Parathyroid adenoma (tissue), 2 donors: ENCODE results near the gene AMIGO3.

Experiments
- H2AFZ ChIP-seq: fragments of 300-600 bp; sonication (generic); one replicate; pipeline ENCODE4 v1.7.0; 2017; ENCODE audit warnings: antibody characterized with exemption, mild to moderate bottlenecking
- H3K27ac ChIP-seq: fragments of 300-600 bp; sonication (generic); one replicate; pipeline ENCODE4 v1.7.0; 2017
- H3K27me3 ChIP-seq: fragments of 300-600 bp; sonication (generic); one replicate; pipeline ENCODE4 v1.7.0; 2017; ENCODE audit warnings: low read length; ENCODE audit not compliant: control insufficient read depth, insufficient read depth
- H3K36me3 ChIP-seq: fragments of 300-600 bp; sonication (generic); one replicate; pipeline ENCODE4 v1.7.0; 2017; ENCODE audit warnings: low read length; ENCODE audit not compliant: control insufficient read depth, insufficient read depth
- H3K4me1 ChIP-seq: fragments of 300-600 bp; sonication (generic); one replicate; pipeline ENCODE4 v1.7.0; 2017; ENCODE audit warnings: control low read depth
- H3K4me2 ChIP-seq: fragments of 300-600 bp; sonication (generic); one replicate; pipeline ENCODE4 v1.7.0; 2017; ENCODE audit warnings: low read length
- H3K4me3 ChIP-seq: fragments of 300-600 bp; sonication (generic); one replicate; pipeline ENCODE4 v1.7.0; 2017; ENCODE audit warnings: low read depth, low read length
- H3K79me2 ChIP-seq: fragments of 300-600 bp; sonication (generic); one replicate; pipeline ENCODE4 v1.7.0; 2017; ENCODE audit warnings: control low read depth
- H3K9ac ChIP-seq: fragments of 300-600 bp; sonication (generic); one replicate; pipeline ENCODE4 v1.7.0; 2017; ENCODE audit warnings: mild to moderate bottlenecking
- H3K9me3 ChIP-seq: fragments of 300-600 bp; sonication (generic); one replicate; pipeline ENCODE4 v1.7.0; 2017; ENCODE audit warnings: low read length; ENCODE audit not compliant: control insufficient read depth
- TF ChIP-seq, protein P1 (sequence below): fragments of 300-600 bp; sonication (generic); IDR thresholded peaks from one replicate; pipeline ENCODE4 v1.7.0; 2017; ENCODE audit warnings: antibody characterized with exemption, mild to moderate bottlenecking
- donor health status: primary hyperparathyroidism.

The AMIGO3 gene

DNA sequence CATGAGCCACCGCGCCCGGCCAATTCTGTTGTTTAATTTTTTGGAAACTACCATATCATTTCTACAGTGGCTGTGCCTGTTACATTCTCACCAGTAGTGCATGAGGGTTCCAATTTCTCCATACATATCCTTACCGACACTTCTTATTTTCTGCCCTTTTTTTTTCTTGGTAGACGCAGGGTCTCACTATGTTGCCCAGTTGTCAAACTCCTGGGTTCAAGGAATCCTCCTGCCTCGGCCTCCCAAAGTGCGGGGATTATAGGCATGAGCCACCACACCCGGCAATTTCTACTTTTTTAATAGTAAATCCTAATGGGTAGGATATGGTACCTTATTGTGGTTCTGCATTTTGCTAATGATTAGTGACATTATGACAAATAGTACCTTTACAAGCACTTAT lies 9.6 kb downstream of the AMIGO3 start:
- Histone ChIP-seq H2AFZ (no peak overlapping the region), H3K79me2 (no peaks in the 10 kb centered on the region), H3K4me1 (peaks cover 6% of the 10 kb centered on the region), H3K4me3 (no peak overlapping the region), H3K4me2 (no peak overlapping the region), H3K36me3 (no peaks in the 10 kb centered on the region), H3K9me3 (no peaks in the 10 kb centered on the region), H3K27me3 (no peaks in the 10 kb centered on the region), H3K9ac (no peak overlapping the region), H3K27ac (no peak overlapping the region)
- TF ChIP-seq, protein P1, sequence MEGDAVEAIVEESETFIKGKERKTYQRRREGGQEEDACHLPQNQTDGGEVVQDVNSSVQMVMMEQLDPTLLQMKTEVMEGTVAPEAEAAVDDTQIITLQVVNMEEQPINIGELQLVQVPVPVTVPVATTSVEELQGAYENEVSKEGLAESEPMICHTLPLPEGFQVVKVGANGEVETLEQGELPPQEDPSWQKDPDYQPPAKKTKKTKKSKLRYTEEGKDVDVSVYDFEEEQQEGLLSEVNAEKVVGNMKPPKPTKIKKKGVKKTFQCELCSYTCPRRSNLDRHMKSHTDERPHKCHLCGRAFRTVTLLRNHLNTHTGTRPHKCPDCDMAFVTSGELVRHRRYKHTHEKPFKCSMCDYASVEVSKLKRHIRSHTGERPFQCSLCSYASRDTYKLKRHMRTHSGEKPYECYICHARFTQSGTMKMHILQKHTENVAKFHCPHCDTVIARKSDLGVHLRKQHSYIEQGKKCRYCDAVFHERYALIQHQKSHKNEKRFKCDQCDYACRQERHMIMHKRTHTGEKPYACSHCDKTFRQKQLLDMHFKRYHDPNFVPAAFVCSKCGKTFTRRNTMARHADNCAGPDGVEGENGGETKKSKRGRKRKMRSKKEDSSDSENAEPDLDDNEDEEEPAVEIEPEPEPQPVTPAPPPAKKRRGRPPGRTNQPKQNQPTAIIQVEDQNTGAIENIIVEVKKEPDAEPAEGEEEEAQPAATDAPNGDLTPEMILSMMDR: no peak

DNA sequence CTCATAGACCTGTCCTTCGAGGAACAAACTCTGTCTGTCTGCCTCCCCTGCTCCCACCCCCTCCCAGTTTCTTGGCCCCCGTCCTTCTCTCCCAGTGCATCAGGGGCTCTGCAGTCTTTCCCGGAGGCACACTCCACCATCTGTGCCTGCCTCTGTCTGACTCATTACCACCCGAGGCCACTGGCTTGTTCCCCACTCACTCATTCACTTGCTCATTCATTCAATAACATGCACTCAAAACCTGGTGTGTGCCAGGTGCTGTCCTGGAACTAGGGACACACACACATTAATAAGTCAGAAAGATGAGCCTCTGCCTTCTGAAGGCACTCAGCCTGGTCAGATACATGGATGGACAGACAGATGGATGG lies 12.4 kb downstream of the AMIGO3 start:
- Histone ChIP-seq H3K4me1 (peaks cover 3% of the 10 kb centered on the region), H3K79me2 (peaks cover 4% of the 10 kb centered on the region), H3K27me3 (no peaks in the 10 kb centered on the region), H3K4me3 (no peak overlapping the region), H2AFZ (no peak overlapping the region), H3K27ac (no peak overlapping the region), H3K36me3 (no peaks in the 10 kb centered on the region), H3K9ac (no peak overlapping the region), H3K4me2 (no peak overlapping the region), H3K9me3 (no peaks in the 10 kb centered on the region)
- TF ChIP-seq, protein P1: no peak

DNA sequence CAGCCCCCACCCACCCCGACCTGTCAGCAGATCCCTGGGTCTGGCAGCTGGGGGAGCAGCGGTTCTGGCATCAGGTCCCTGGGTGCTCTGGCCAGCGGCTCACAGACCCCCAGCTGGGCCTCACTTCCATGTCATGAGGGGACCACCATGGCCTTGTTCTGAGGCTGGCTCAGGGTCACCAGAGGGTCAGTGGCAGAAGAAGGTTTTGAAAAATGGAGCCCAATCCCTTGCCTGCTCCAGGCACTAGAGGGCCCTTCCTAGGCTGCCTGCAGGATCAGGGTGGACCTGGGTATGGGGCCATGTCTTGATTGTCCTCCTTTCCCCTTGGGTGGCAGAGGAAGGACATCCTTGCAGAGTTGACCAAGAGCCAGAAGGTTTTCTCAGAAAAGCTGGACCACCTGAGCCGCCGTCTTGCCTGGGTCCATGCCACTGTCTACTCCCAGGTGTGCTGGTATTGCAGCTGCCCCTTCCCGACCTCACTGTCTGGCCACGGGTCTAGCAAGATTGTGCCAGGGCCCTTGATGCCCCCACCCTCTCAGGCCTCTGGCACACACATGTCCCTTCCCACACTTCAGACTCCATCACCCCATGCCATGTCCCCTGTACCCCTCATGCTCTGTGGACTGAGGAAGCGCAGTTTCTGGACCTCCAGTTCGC lies 12.9 kb downstream of the AMIGO3 start:
- Histone ChIP-seq H3K79me2 (peaks cover 4% of the 10 kb centered on the region), H3K27ac (no peak overlapping the region), H2AFZ (no peak overlapping the region), H3K4me3 (no peak overlapping the region), H3K27me3 (no peaks in the 10 kb centered on the region), H3K9me3 (no peaks in the 10 kb centered on the region), H3K4me1 (peaks cover 3% of the 10 kb centered on the region), H3K4me2 (no peak overlapping the region), H3K36me3 (no peaks in the 10 kb centered on the region), H3K9ac (no peak overlapping the region)
- TF ChIP-seq, protein P1: no peak

DNA sequence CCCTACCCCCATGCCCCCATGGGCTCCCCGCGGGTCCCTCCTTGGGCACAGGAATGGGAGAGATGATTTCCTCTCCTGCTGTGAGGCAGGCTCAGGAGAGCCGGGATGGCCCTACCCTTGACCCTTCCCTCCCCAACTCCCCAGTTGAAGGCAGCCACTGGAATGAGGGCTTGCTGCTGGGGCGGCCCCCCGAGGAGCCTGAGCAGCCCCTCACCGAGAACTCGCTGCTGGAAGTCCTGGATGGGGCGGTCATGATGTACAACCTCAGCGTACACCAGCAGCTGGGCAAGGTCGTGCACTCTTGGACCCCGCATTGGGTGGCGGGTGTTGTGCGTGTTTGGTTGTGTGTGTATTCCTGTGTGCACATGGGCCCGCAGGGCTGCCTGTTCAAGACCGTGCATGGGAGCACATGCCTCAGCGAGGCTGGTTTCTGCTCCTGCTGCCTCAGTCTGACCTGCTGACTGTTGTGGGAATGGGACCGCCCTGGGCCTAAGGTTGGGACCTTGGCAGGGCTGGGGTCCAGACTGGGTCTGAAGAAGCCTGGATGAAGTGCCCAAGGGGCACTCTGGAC lies 14.0 kb downstream of the AMIGO3 start:
- no peak overlapping the region for H3K4me3 ChIP-seq
- H3K9me3 ChIP-seq: no peaks in the 10 kb centered on the region
- H3K27me3 ChIP-seq: no peaks in the 10 kb centered on the region
- H2AFZ ChIP-seq: no peak overlapping the region
- H3K9ac ChIP-seq: no peak overlapping the region
- H3K4me2 ChIP-seq: no peak overlapping the region
- H3K4me1 ChIP-seq: peaks cover 3% of the 10 kb centered on the region
- H3K27ac ChIP-seq: no peak overlapping the region
- H3K36me3 ChIP-seq: no peaks in the 10 kb centered on the region
- TF ChIP-seq, protein P1: no peak
- H3K79me2 ChIP-seq: peaks cover 4% of the 10 kb centered on the region

DNA sequence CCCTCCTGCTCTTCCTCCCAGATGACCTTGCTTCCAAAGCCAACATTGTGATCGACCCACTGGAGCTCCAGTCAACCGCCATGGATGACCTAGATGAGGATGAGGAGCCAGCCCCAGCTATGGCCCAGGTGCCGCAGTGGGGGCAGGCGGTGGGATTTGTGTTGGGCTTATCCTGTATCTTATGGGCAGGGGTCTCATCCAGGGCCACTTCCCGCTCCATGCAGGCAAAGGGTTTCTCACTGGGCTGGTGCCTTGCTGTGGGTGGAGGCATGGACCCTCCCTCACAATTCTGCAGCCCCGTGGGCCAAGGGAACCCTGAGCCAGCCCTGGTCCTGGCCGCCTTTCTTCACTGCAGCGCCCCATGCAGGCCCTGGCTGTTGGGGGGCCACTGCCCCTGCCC lies 14.9 kb downstream of the AMIGO3 start:
- Histone ChIP-seq H3K4me1 (peaks cover 3% of the 10 kb centered on the region), H3K36me3 (no peaks in the 10 kb centered on the region), H3K27me3 (no peaks in the 10 kb centered on the region), H3K4me3 (no peak overlapping the region), H3K9ac (no peak overlapping the region), H3K79me2 (peaks cover 4% of the 10 kb centered on the region), H2AFZ (no peak overlapping the region), H3K27ac (no peak overlapping the region), H3K9me3 (no peaks in the 10 kb centered on the region), H3K4me2 (no peak overlapping the region)
- TF ChIP-seq, protein P1: no peak
